K562 (cell line): ENCODE measurements around the gene SOAT2. TPM values are rescaled to one million over a fixed set of nuclear protein-coding genes. Genes with fewer than 3 reads are reported as not detected.

Experiments
- ATAC-seq: fragments of 200-7000 bp; cut with Tn5 transposase; 3 replicates; pipeline ENCODE4 v1.9.1; 2020; ENCODE audit warnings: moderate library complexity
- BruUV-seq: library from RNA; stranded (reverse); fragments of 400-500 nt; replicated peaks from 2 replicates; lab custom pipeline; 2021; lab: Mats Ljungman, UMichigan
- CTCF ChIA-PET: fragments of 300-600 bp; formaldehyde crosslinking; extraction: SDS; loops from one replicate; lab custom pipeline; 2021; ENCODE audit warnings: low intra/inter-chr PET ratio; lab: Yijun Ruan, JAX
- POLR2A ChIA-PET: fragments of 300-600, 350-650 bp; sonication (Branson Sonifier 250); formaldehyde crosslinking; extraction: SDS; loops from one replicate; lab custom pipeline; 2021; ENCODE audit warnings: antibody characterized with exemption, inconsistent platforms; lab: Yijun Ruan, JAX
- DNase-seq, 4 experiments: peaks; one replicate each; pipeline versions ENCODE4 v3.0.0 to v3.0.0-alpha.2; 2011 to 2018; ENCODE audit warnings: low spot score in 3 of 4, mixed read lengths in 3 of 4; ENCODE audit errors: extremely low read depth in 1 of 4
- FAIRE-seq: peaks from 2 replicates; lab custom pipeline; 2011; peaks lifted over from hg19 to GRCh38; lab: Jason Lieb, UNC
- H2AFZ ChIP-seq: 2 replicates; pipeline ENCODE4 v1.6.0; 2011; ENCODE audit warnings: low read depth, low read length, control low read depth, inconsistent platforms
- H3K27ac ChIP-seq: fragments of 200-600 bp; 3 replicates; pipeline ENCODE4 v1.8.0; 2011; ENCODE audit warnings: low read depth, mild to moderate bottlenecking, control low read depth, inconsistent platforms, low read length, moderate library complexity, mixed read lengths; ENCODE audit errors: extremely low read depth
- H3K27me3 ChIP-seq, 2 experiments: fragments of 300-600 bp in 1 of 2; 2 replicates in 1 of 2; 3 replicates in 1 of 2; pipeline versions ENCODE4 v1.6.0 to v1.8.0; 2011; ENCODE audit warnings: inconsistent platforms in 2 of 2, low read length in 2 of 2, mild to moderate bottlenecking in 1 of 2, mixed read lengths in 1 of 2, moderate library complexity in 1 of 2; ENCODE audit not compliant: control insufficient read depth in 2 of 2, insufficient read depth in 2 of 2
- H3K36me3 ChIP-seq: fragments of 300-600 bp; 3 replicates; pipeline ENCODE4 v1.8.0; 2011; ENCODE audit warnings: mild to moderate bottlenecking, low read length, inconsistent platforms; ENCODE audit not compliant: control insufficient read depth, insufficient read depth
- H3K4me1 ChIP-seq, 2 experiments: fragments of 200-600 bp in 1 of 2; replicated peaks in 1 of 2; 2 replicates in 1 of 2; 3 replicates in 1 of 2; pipeline versions ENCODE4 v1.5.1 to v1.8.0; 2011; ENCODE audit warnings: inconsistent platforms in 2 of 2, low read length in 2 of 2, mild to moderate bottlenecking in 1 of 2, mixed read lengths in 1 of 2, moderate library complexity in 1 of 2; ENCODE audit not compliant: control insufficient read depth in 2 of 2, insufficient read depth in 2 of 2
- H3K4me2 ChIP-seq: 2 replicates; pipeline ENCODE4 v1.6.1; 2011; ENCODE audit warnings: low read length, control low read depth, inconsistent platforms, mixed read lengths; ENCODE audit not compliant: insufficient read depth
- H3K4me3 ChIP-seq: fragments of 200-600 bp; sonication (generic), shearing (Covaris generic); 2 replicates; pipeline ENCODE4 v1.5.1; 2016; ENCODE audit warnings: control low read depth, inconsistent platforms
- H3K79me2 ChIP-seq: fragments of 200-600 bp; 3 replicates; pipeline ENCODE4 v1.8.0; 2011; ENCODE audit warnings: low read length, inconsistent platforms; ENCODE audit not compliant: control insufficient read depth, insufficient read depth
- H3K9ac ChIP-seq, 2 experiments: 2 replicates each; pipeline versions ENCODE4 v1.6.0 to v1.6.1; 2011; ENCODE audit warnings: low read depth in 2 of 2, low read length in 2 of 2, control low read depth in 1 of 2, inconsistent platforms in 1 of 2, mild to moderate bottlenecking in 1 of 2, mixed read lengths in 1 of 2; ENCODE audit not compliant: insufficient read depth in 1 of 2
- H3K9me1 ChIP-seq: one replicate; pipeline ENCODE4 v1.6.0; 2011; ENCODE audit warnings: inconsistent platforms, mild to moderate bottlenecking, low read length, moderate library complexity; ENCODE audit not compliant: control insufficient read depth, insufficient read depth
- H3K9me3 ChIP-seq: replicated peaks from 2 replicates; pipeline ENCODE4 v1.5.1; 2011; ENCODE audit warnings: low read depth, low read length, inconsistent platforms; ENCODE audit not compliant: control insufficient read depth, insufficient read depth
- H4K20me1 ChIP-seq: replicated peaks from 2 replicates; pipeline ENCODE4 v1.6.1; 2011; ENCODE audit warnings: low read length, inconsistent platforms, mixed read lengths; ENCODE audit not compliant: control insufficient read depth, insufficient read depth
- CC2D1A ChIP-seq: fragments of 450-650 bp; IDR thresholded peaks from 2 replicates; pipeline ENCODE4 v1.6.1; 2017; ENCODE audit warnings: mild to moderate bottlenecking
- CREB5 ChIP-seq: fragments of 250-450 bp; sonication (Bioruptor Pico); IDR thresholded peaks from 2 replicates; pipeline ENCODE4 v1.5.0; 2020; ENCODE audit warnings: mild to moderate bottlenecking
- EGR1 ChIP-seq: fragments of 450-650 bp; conservative IDR thresholded peaks from 2 replicates; pipeline ENCODE4 v1.6.1; 2017; ENCODE audit warnings: mild to moderate bottlenecking
- MYC ChIP-seq, 2 experiments: fragments of 250-450 bp in 1 of 2; sonication (Bioruptor Pico) in 1 of 2; IDR thresholded peaks; 2 replicates each; pipeline versions ENCODE4 v1.5.1 to v1.6.1; 2012 to 2021; ENCODE audit warnings: low read depth in 2 of 2, borderline replicate concordance in 1 of 2, improper control_type of control experiment in 1 of 2, low read length in 1 of 2, mild to moderate bottlenecking in 1 of 2, moderate library complexity in 1 of 2
- SPI1 ChIP-seq: IDR thresholded peaks from 2 replicates; pipeline ENCODE4 v1.6.1; 2011; ENCODE audit warnings: low read depth, low read length, control low read depth, borderline replicate concordance
- TFAP4 ChIP-seq: sonication (generic); formaldehyde crosslinking; IDR thresholded peaks from 2 replicates; pipeline ENCODE4 v1.8.0; 2022; ENCODE audit warnings: missing genetic modification reagents, mild to moderate bottlenecking, moderate library complexity, borderline replicate concordance
- THRB ChIP-seq: fragments of 450-650 bp; formaldehyde crosslinking; conservative IDR thresholded peaks from 2 replicates; pipeline ENCODE4 v1.4.0; 2022; ENCODE audit warnings: mild to moderate bottlenecking, missing genetic modification characterization
- VEZF1 ChIP-seq: fragments of 200-800 bp; sonication (Bioruptor generic); IDR thresholded peaks from 2 replicates; pipeline ENCODE4 v1.6.1; 2017; ENCODE audit warnings: missing genetic modification characterization, missing compliant biosample characterization
- ZBTB7A ChIP-seq: IDR thresholded peaks from 2 replicates; pipeline ENCODE4 v1.6.1; 2011; ENCODE audit warnings: low read depth, mild to moderate bottlenecking, low read length, moderate library complexity, borderline replicate concordance; ENCODE audit not compliant: control insufficient read depth
- ZNF384 ChIP-seq: IDR thresholded peaks from 2 replicates; pipeline ENCODE4 v1.6.1; 2012; ENCODE audit warnings: low read depth, low read length, improper control_type of control experiment
- ZNF408 ChIP-seq: fragments of 250-450 bp; sonication (Bioruptor Pico); IDR thresholded peaks from 2 replicates; pipeline ENCODE4 v1.4.0; 2020; ENCODE audit warnings: low read depth, mild to moderate bottlenecking, moderate library complexity
- WGBS: fragments of 100-300 bp; shearing (Covaris generic); methylation state at CpG from one replicate; pipeline ENCODE4 v1.1.6; 2016; ENCODE audit warnings: low coverage, mixed read lengths; ENCODE audit not compliant: insufficient coverage; ENCODE audit errors: missing lambda C conversion rate; 5-methylcytosine and 5-hydroxymethylcytosine counted together
- in situ Hi-C: fragments of 300-500 bp; cut with MboI; formaldehyde crosslinking; loops from 4 replicates; pipeline ENCODE4 v1.15.0; 2018; ENCODE audit warnings: inconsistent platforms, mixed read lengths
- intact Hi-C: fragments of 100-400 bp; cut with micrococcal nuclease; formaldehyde crosslinking; loops from 2 replicates; pipeline ENCODE4 v1.14.2; 2022
- polyA plus RNA-seq, 8 experiments: library from polyadenylated mRNA; depleted of rRNA in 4 of 8; stranded (reverse) in 5 of 8; unstranded in 3 of 8; fragments of >200 nt; fragmentation: Nextera tagmentation in 2 of 8; fragmentation: Illumina TruSeq in 1 of 8; extraction: Ambion mirVana in 2 of 8; extraction: Trizol in 1 of 8; gene quantifications; 2 replicates each; pipeline versions ENCODE4 v1.2.1 to v1.2.3, GENCODE V29; 2011 to 2014; ENCODE audit warnings: inconsistent platforms in 1 of 8, missing spikeins in 1 of 8
- total RNA-seq, 7 experiments: library from RNA; depleted of rRNA in 6 of 7; stranded (reverse); fragments of >200 nt in 6 of 7; fragmentation: Illumina TruSeq in 2 of 7; extraction: Trizol in 2 of 7; gene quantifications; 2 replicates each; pipeline versions ENCODE4 v1.2.1 to v1.2.3, GENCODE V29; 2011 to 2021; ENCODE audit warnings: low replicate concordance in 1 of 7

SOAT2 gene
- total and polyA plus RNA-seq, 9 of the 15 experiments (the other 6 are each of a cell fraction or from before 2014, with no cell fraction given), result 0.04 TPM; not detected in 8

GRCh38 chr12:53094394-53094787 lies 8.9 kb upstream of the SOAT2 start:
- WGBS, result 40% methylated on average over 6 of the region's 6 CpGs
- TF ChIP-seq EGR1, result peak; percentile 49; the same call in 1 of the 2 replicates
- TF ChIP-seq THRB (CRISPR knock-in tag), result 0 out of 2 replicates have a peak, but pooled peaks have one; percentile 43
- peak; percentile 40; the same call in 1 of the 2 replicates for TF ChIP-seq SPI1
- peak; percentile 54 for TF ChIP-seq ZNF384
- no peak for TF ChIP-seq MYC (IDR thresholded peaks at IDR 0.05; ENCODE audit: low read depth, low read length)
- no peak for TF ChIP-seq MYC (CRISPR knock-in tag; IDR thresholded peaks at IDR 0.05; ENCODE audit: borderline replicate concordance, low read depth)
- no peak for TF ChIP-seq CREB5 (CRISPR knock-in tag)
- 0 out of 2 replicates have a peak, but pooled peaks have one; percentile 13 for TF ChIP-seq VEZF1 (CRISPR knock-in tag)
- no peak for TF ChIP-seq ZNF408
- peak; percentile 64 for TF ChIP-seq TFAP4 (CRISPR knock-in tag)
- no peak for TF ChIP-seq CC2D1A
- peak; percentile 49; the same call in 1 of the 2 replicates for TF ChIP-seq ZBTB7A
- DNase-seq (no peak), ATAC-seq (no peak), FAIRE-seq (no peak)
- BruUV-seq, result no TSS peak
- Histone ChIP-seq H3K9me3 (no peaks in the 10 kb centered on the region), H3K4me3 (no peak overlapping the region), H3K4me2 (no peak overlapping the region), H3K79me2 (no peaks in the 10 kb centered on the region), H3K27ac (no peak overlapping the region), H3K9ac (peak overlapping the region in 1 of 2 experiments; percentile 65; a peak in 1 of 4 replicates), H2AFZ (peak overlapping the region; percentile 94), H3K9me1 (peaks cover 6% of the 10 kb centered on the region), H3K27me3 (no peaks in the 10 kb centered on the region), H4K20me1 (no peaks in the 10 kb centered on the region), H3K4me1 (peaks cover 31 to 33% of the 10 kb centered on the region in 2 experiments), H3K36me3 (no peaks in the 10 kb centered on the region)
- POLR2A ChIA-PET, result interaction anchor here (0.8 to 1.8 kb wide), 3 partner anchors 15 to 40 kb away, joined by 3 to 12 read pairs (median 6); partner anchors contain the start of gene SPRYD3
- in situ Hi-C loops (no loop called here), intact Hi-C loops (no loop called here)
- CTCF ChIA-PET, result no interaction called here
